ENCODE results near the gene MYOZ3. TPM values are rescaled to one million over a fixed set of nuclear protein-coding genes. Genes with fewer than 3 reads are reported as not detected.

Gene MYOZ3
- total RNA-seq, 1 experiment from 2014 or later: not detected

- Histone ChIP-seq H3F3A (ENCODE audit: insufficient read depth, low read depth) (peaks cover 14% of the 10 kb centered on the region; the same call in 1 of the 2 replicates), H3K4me3 (no peak overlapping the region), H4K20me1 (ENCODE audit: insufficient read depth) (no peaks in the 10 kb centered on the region), H2AFZ (no peak overlapping the region), H3K4me1 (replicated peaks; ENCODE audit: insufficient read depth) (no peaks in the 10 kb centered on the region; the same call in 1 of the 2 replicates), H3K27ac (no peak overlapping the region), H3K9me2 (ENCODE audit: insufficient read depth) (no peaks in the 10 kb centered on the region), H3K36me3 (ENCODE audit: low read depth) (no peaks in the 10 kb centered on the region), H3K4me2 (no peak overlapping the region), H3K79me2 (ENCODE audit: low read depth) (no peaks in the 10 kb centered on the region), H3K27me3 (ENCODE audit: insufficient read depth, low read depth) (peaks cover 37% of the 10 kb centered on the region), H3K9me3 (ENCODE audit: insufficient read depth, low read depth) (no peaks in the 10 kb centered on the region)
- BruUV-seq (replicated peaks): no TSS peak
- no peak for DNase-seq
- no peak for TF ChIP-seq EZH2 (IDR thresholded peaks at IDR 0.05; ENCODE audit: low read depth)
- POLR2A ChIA-PET (ENCODE audit: unreplicated experiment): interaction anchor here (0.5 to 0.6 kb wide), 2 partner anchors 39 to 152 kb away, joined by 4 read pairs; partner anchors contain the start of gene SMIM3
- intact Hi-C loops (cut with micrococcal nuclease; ENCODE audit: unreplicated experiment): no loop called here
- CTCF ChIA-PET: no interaction called here
These were observed 34.2 kb upstream of the MYOZ3 start for GRCh38 chr5:150626853-150627276.

- Histone ChIP-seq H3K9me3 (ENCODE audit: insufficient read depth, low read depth) (no peaks in the 10 kb centered on the region), H4K20me1 (ENCODE audit: insufficient read depth) (no peaks in the 10 kb centered on the region), H2AFZ (no peak overlapping the region), H3K4me1 (replicated peaks; ENCODE audit: insufficient read depth) (no peaks in the 10 kb centered on the region; the same call in 1 of the 2 replicates), H3K36me3 (ENCODE audit: low read depth) (no peaks in the 10 kb centered on the region), H3K27ac (no peak overlapping the region), H3K4me3 (no peak overlapping the region), H3K4me2 (no peak overlapping the region), H3K27me3 (ENCODE audit: insufficient read depth, low read depth) (peaks cover 26% of the 10 kb centered on the region), H3K79me2 (ENCODE audit: low read depth) (no peaks in the 10 kb centered on the region), H3K9me2 (ENCODE audit: insufficient read depth) (no peaks in the 10 kb centered on the region), H3F3A (ENCODE audit: insufficient read depth, low read depth) (peaks cover 17% of the 10 kb centered on the region; the same call in 1 of the 2 replicates)
- BruUV-seq (replicated peaks): no TSS peak
- no peak for DNase-seq
- ChIA-PET CTCF (interaction anchor here (0.6 kb wide), 1 partner anchor 368 kb away, joined by 4 read pairs; no protein-coding TSS in a partner anchor), POLR2A (ENCODE audit: unreplicated experiment) (interaction anchor here (0.7 kb wide), 2 partner anchors 16 to 1307 kb away, joined by 3 to 4 read pairs; no protein-coding TSS in a partner anchor)
- intact Hi-C loops (cut with micrococcal nuclease; ENCODE audit: unreplicated experiment): no loop called here
- TF ChIP-seq CTCF (conservative IDR thresholded peaks at IDR 0.05) (no peak), EZH2 (IDR thresholded peaks at IDR 0.05; ENCODE audit: low read depth) (no peak)
These were observed 33.1 kb upstream of the MYOZ3 start for GRCh38 chr5:150627731-150628545.

- Histone ChIP-seq H3K27me3 (ENCODE audit: insufficient read depth, low read depth) (peaks cover 15% of the 10 kb centered on the region), H3K4me2 (no peak overlapping the region), H3K79me2 (ENCODE audit: low read depth) (no peaks in the 10 kb centered on the region), H3K27ac (no peak overlapping the region), H3F3A (ENCODE audit: insufficient read depth, low read depth) (peaks cover 21% of the 10 kb centered on the region; the same call in 1 of the 2 replicates), H3K4me3 (no peak overlapping the region), H4K20me1 (ENCODE audit: insufficient read depth) (no peaks in the 10 kb centered on the region), H3K4me1 (replicated peaks; ENCODE audit: insufficient read depth) (no peaks in the 10 kb centered on the region; the same call in 1 of the 2 replicates), H2AFZ (no peak overlapping the region), H3K9me3 (ENCODE audit: insufficient read depth, low read depth) (no peaks in the 10 kb centered on the region), H3K36me3 (ENCODE audit: low read depth) (no peaks in the 10 kb centered on the region), H3K9me2 (ENCODE audit: insufficient read depth) (no peaks in the 10 kb centered on the region)
- intact Hi-C loops (cut with micrococcal nuclease; ENCODE audit: unreplicated experiment): no loop called here
- TF ChIP-seq EZH2 (IDR thresholded peaks at IDR 0.05; ENCODE audit: low read depth) (no peak), CTCF (conservative IDR thresholded peaks at IDR 0.05) (no peak)
- CTCF ChIA-PET: interaction anchor here (0.6 kb wide), 1 partner anchor 367 kb away, joined by 4 read pairs; no protein-coding TSS in a partner anchor
- BruUV-seq (replicated peaks): no TSS peak
- POLR2A ChIA-PET (ENCODE audit: unreplicated experiment): interaction anchor here (0.7 kb wide), 2 partner anchors 17 to 1308 kb away, joined by 3 to 4 read pairs; no protein-coding TSS in a partner anchor
- DNase-seq: no peak
These were observed 32.0 kb upstream of the MYOZ3 start for GRCh38 chr5:150628936-150629485.
